Measurements from ENCODE around the gene CDK2AP2.
"Not testable (repeated sequence)": the region's sequence is repeated elsewhere in the genome, so short reads cannot be mapped to it uniquely, and the experiment has no call there.

Gene CDK2AP2

GRCh38 chr11:67466367-67466766 lies 41.6 kb downstream of the CDK2AP2 start:
- no peak for DNase-seq (ENCODE audit: low read depth)

DNA sequence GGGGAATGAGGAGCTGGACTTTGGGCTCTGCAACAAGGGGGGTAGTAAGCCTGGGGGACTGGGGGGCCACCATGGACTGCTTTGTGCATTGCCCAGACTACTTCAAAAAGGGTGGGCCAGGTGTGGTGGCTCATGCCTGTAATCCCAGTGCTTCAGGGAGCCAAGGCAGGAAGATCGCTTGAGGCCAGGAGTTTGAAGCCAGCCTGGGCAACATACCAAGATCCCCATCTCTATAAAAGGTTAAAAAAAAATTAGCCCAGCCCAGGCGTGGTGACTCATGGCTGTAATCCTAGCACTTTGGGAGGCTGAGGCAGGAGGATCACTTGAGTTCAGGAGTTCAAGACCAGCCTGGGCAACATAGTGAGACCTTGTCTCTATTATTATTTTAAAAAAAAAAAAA lies 42.4 kb downstream of the CDK2AP2 start:
- not testable (repeated sequence) for DNase-seq (ENCODE audit: low read depth)

GRCh38 chr11:67465189-67465510 lies 42.8 kb downstream of the CDK2AP2 start:
- no peak for DNase-seq (ENCODE audit: low read depth)

- DNase-seq (ENCODE audit: low read depth): peak; percentile 91
Observed at GRCh38 chr11:67464411-67465188, 43.4 kb downstream of the CDK2AP2 start.

DNA sequence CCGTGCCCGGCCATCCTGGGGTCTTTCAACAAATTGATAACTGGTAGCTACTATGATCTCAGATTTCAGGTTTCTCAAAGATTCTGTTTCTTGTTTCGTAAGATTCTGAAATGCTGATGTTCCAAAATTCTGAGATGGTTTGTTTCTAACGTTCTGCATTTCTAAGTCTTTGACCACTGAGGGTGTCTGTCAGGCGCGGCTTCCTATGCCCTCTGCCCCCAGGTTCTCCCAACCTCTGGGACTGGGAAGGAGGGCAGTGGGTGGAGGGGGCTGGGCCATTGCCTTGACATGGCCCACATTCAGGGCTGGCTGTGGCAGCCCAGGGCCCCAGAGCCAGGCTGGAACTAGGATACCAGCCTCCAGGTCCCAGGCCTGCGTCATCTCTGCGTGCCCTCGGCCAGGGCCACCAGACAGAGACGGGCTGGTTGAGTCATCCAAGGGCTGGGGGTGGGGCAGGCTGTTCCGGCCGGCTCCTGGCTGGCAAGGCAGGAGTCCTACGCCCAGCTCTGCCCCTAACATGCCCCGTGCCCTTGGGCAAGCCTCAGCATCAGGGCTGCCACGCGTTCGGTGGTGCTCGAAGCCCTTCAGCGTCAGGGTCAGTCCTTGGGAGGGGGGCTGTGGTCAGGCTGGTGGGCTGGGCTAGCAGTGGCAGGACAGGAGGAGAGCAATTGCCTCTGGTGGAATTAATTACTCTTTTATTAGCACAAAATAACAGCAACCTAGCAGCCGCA lies 44.1 kb downstream of the CDK2AP2 start:
- no peak for DNase-seq (ENCODE audit: low read depth)

- no peak for DNase-seq (ENCODE audit: low read depth)
Observed at GRCh38 chr11:67463186-67463585, 44.8 kb downstream of the CDK2AP2 start.

GRCh38 chr11:67458266-67458665 lies 49.7 kb downstream of the CDK2AP2 start:
- no peak for DNase-seq (ENCODE audit: low read depth)

- no peak for DNase-seq (ENCODE audit: low read depth)
Observed at GRCh38 chr11:67457453-67457852, 50.5 kb downstream of the CDK2AP2 start.

Data from T-helper 22 cell (primary cell).